HepG2 (cell line): ENCODE measurements around the gene ORC2. TPM values are rescaled to one million over a fixed set of nuclear protein-coding genes. Genes with fewer than 3 reads are reported as not detected.
A peak's percentile ranks its signal among the peaks of the same experiment; 100 is the strongest.

Source experiments
- BORCS8-MEF2B ChIP-seq: sonication (generic); formaldehyde crosslinking; IDR thresholded peaks from 2 replicates; pipeline ENCODE4 v1.8.0; 2022; ENCODE audit warnings: mild to moderate bottlenecking, missing genetic modification reagents
- HNF4A ChIP-seq: sonication (generic); formaldehyde crosslinking; IDR thresholded peaks from 2 replicates; pipeline ENCODE4 v1.4.0; 2020; ENCODE audit warnings: missing genetic modification reagents
- HOXA5 ChIP-seq: sonication (generic); formaldehyde crosslinking; IDR thresholded peaks from 2 replicates; pipeline ENCODE4 v1.4.0; 2020; ENCODE audit warnings: missing genetic modification reagents
- JUN ChIP-seq: sonication (generic); formaldehyde crosslinking; IDR thresholded peaks from 2 replicates; pipeline ENCODE4 v1.4.0; 2020; ENCODE audit warnings: mild to moderate bottlenecking, missing genetic modification reagents
- JUND ChIP-seq: sonication (generic); formaldehyde crosslinking; IDR thresholded peaks from 2 replicates; pipeline ENCODE4 v1.8.0; 2022; ENCODE audit warnings: mild to moderate bottlenecking, missing genetic modification reagents
- NR2C2 ChIP-seq: sonication (generic); formaldehyde crosslinking; IDR thresholded peaks from 2 replicates; pipeline ENCODE4 v1.4.0; 2020; ENCODE audit warnings: missing genetic modification reagents, mild to moderate bottlenecking, moderate library complexity, borderline replicate concordance
- NR2F6 ChIP-seq, 2 experiments: IDR thresholded peaks; 2 replicates each; pipeline ENCODE4 v1.6.1; 2016; ENCODE audit warnings: antibody characterized with exemption in 1 of 2, mild to moderate bottlenecking in 1 of 2
- SETDB1 ChIP-seq: sonication (generic); formaldehyde crosslinking; IDR thresholded peaks from 2 replicates; pipeline ENCODE4 v1.5.1; 2020; ENCODE audit warnings: missing genetic modification reagents, mild to moderate bottlenecking, borderline replicate concordance
- SIX1 ChIP-seq: sonication (generic); formaldehyde crosslinking; IDR thresholded peaks from 2 replicates; pipeline ENCODE4 v1.4.0; 2020; ENCODE audit warnings: missing genetic modification reagents, borderline replicate concordance
- TCF7 ChIP-seq: sonication (generic); IDR thresholded peaks from 2 replicates; pipeline ENCODE4 v1.6.1; 2016; ENCODE audit warnings: antibody characterized with exemption, low read depth
- ZC3H4 ChIP-seq: sonication (generic); formaldehyde crosslinking; IDR thresholded peaks from 2 replicates; pipeline ENCODE4 v1.4.0; 2020; ENCODE audit warnings: missing genetic modification reagents, borderline replicate concordance
- ZNF296 ChIP-seq: sonication (generic); formaldehyde crosslinking; conservative IDR thresholded peaks from 2 replicates; pipeline ENCODE4 v1.5.0; 2020; ENCODE audit warnings: mild to moderate bottlenecking, missing genetic modification reagents
- ZNF556 ChIP-seq: sonication (generic); formaldehyde crosslinking; IDR thresholded peaks from 2 replicates; pipeline ENCODE4 v1.4.0; 2020; ENCODE audit warnings: mild to moderate bottlenecking, missing genetic modification reagents, borderline replicate concordance
- ZNF737 ChIP-seq: sonication (generic); formaldehyde crosslinking; IDR thresholded peaks from 2 replicates; pipeline ENCODE4 v1.5.0; 2020; ENCODE audit warnings: missing genetic modification reagents, mild to moderate bottlenecking, borderline replicate concordance
- polyA plus RNA-seq, 8 experiments: library from polyadenylated mRNA; depleted of rRNA in 3 of 8; stranded (reverse) in 7 of 8; unstranded in 1 of 8; fragments of >200 nt; fragmentation: Illumina TruSeq in 4 of 8; extraction: Trizol in 4 of 8; gene quantifications; 2 replicates each; pipeline versions ENCODE4 v1.2.1 to v1.2.3, GENCODE V29; 2011 to 2016; ENCODE audit warnings: low read depth in 4 of 8, missing spikeins in 1 of 8, mixed read lengths in 1 of 8; ENCODE audit not compliant: insufficient read depth in 1 of 8
- total RNA-seq, 5 experiments: library from RNA; depleted of rRNA; stranded (reverse); fragments of >200 nt; fragmentation: Illumina TruSeq; extraction: Trizol; gene quantifications; 2 replicates each; pipeline ENCODE4 v1.2.3, GENCODE V29; 2016; ENCODE audit warnings: low read depth in 1 of 5
- TF ChIP-seq, protein P1 (sequence below): sonication (generic); formaldehyde crosslinking; conservative IDR thresholded peaks from 2 replicates; pipeline ENCODE4 v1.4.0; 2020; ENCODE audit warnings: mild to moderate bottlenecking, missing genetic modification reagents, moderate library complexity
- TF ChIP-seq, protein P2 (sequence below): sonication (generic); formaldehyde crosslinking; conservative IDR thresholded peaks from 2 replicates; pipeline ENCODE4 v1.4.0; 2020; ENCODE audit warnings: missing genetic modification reagents
- TF ChIP-seq, protein P3 (sequence below): IDR thresholded peaks from 2 replicates; pipeline ENCODE4 v1.6.1; 2016; ENCODE audit warnings: mild to moderate bottlenecking
- TF ChIP-seq, protein P4 (sequence below): IDR thresholded peaks from 2 replicates; pipeline ENCODE4 v1.4.0; 2020; ENCODE audit warnings: mild to moderate bottlenecking, missing genetic modification reagents
- TF ChIP-seq, protein P5 (sequence below): sonication (generic); formaldehyde crosslinking; IDR thresholded peaks from 2 replicates; pipeline ENCODE4 v1.5.0; 2020; ENCODE audit warnings: mild to moderate bottlenecking, low read depth, missing genetic modification reagents, borderline replicate concordance

ORC2 gene
- total and polyA plus RNA-seq, 2 of the 13 experiments (the other 11 are each of a cell fraction or from before 2014, with no cell fraction given) = 19.3 to 73.5 TPM

DNA sequence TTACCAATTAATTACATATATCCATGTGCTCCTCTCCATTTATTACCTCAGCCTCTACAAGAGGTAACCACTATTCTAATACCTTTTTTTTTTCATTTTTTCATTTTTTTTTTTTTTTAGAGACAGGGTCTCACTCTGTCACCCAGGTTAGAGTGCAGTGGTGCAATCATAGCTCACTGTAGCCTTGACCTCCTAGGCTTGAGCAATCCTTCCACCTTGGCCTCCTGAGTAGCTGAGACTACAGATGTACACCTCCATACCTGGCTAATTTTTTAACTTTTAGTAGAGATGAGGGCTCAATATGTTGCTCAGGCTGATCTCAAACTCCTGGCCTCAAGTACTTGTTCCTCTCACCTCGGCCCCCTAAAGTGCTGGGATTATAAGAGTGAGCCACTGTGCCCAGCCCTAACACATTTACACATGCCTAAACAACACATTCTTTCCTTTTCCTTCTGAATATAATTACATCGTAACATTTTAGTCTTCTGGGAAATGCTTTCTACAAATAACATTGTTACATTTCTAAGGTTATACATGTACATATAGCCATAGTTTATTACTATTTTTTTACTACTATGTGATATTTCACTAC is 85.1 kb downstream of the ORC2 start (continued):
- TF ChIP-seq, protein P1, sequence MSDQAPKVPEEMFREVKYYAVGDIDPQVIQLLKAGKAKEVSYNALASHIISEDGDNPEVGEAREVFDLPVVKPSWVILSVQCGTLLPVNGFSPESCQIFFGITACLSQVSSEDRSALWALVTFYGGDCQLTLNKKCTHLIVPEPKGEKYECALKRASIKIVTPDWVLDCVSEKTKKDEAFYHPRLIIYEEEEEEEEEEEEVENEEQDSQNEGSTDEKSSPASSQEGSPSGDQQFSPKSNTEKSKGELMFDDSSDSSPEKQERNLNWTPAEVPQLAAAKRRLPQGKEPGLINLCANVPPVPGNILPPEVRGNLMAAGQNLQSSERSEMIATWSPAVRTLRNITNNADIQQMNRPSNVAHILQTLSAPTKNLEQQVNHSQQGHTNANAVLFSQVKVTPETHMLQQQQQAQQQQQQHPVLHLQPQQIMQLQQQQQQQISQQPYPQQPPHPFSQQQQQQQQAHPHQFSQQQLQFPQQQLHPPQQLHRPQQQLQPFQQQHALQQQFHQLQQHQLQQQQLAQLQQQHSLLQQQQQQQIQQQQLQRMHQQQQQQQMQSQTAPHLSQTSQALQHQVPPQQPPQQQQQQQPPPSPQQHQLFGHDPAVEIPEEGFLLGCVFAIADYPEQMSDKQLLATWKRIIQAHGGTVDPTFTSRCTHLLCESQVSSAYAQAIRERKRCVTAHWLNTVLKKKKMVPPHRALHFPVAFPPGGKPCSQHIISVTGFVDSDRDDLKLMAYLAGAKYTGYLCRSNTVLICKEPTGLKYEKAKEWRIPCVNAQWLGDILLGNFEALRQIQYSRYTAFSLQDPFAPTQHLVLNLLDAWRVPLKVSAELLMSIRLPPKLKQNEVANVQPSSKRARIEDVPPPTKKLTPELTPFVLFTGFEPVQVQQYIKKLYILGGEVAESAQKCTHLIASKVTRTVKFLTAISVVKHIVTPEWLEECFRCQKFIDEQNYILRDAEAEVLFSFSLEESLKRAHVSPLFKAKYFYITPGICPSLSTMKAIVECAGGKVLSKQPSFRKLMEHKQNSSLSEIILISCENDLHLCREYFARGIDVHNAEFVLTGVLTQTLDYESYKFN (CRISPR knock-in tag) = 0 out of 2 replicates have a peak, but pooled peaks have one; percentile 18
- TF ChIP-seq HNF4A (CRISPR knock-in tag) (peak; percentile 45; the same call in 1 of the 2 replicates), NR2F6 (IDR thresholded peaks at IDR 0.05) (peak; percentile 69; the same call in 1 of the 2 replicates), NR2F6 (CRISPR knock-in tag; IDR thresholded peaks at IDR 0.05) (peak; percentile 76; the same call in 1 of the 2 replicates), ZC3H4 (CRISPR knock-in tag) (no peak), NR2C2 (CRISPR knock-in tag) (peak; percentile 84), BORCS8-MEF2B (CRISPR knock-in tag) (no peak), SIX1 (CRISPR knock-in tag) (no peak), ZNF556 (CRISPR knock-in tag) (no peak), JUN (CRISPR knock-in tag) (no peak), ZNF737 (no peak), JUND (CRISPR knock-in tag) (no peak), HOXA5 (CRISPR knock-in tag) (no peak), ZNF296 (CRISPR knock-in tag) (no peak), SETDB1 (CRISPR knock-in tag) (no peak), TCF7 (no peak)
- TF ChIP-seq, protein P2, sequence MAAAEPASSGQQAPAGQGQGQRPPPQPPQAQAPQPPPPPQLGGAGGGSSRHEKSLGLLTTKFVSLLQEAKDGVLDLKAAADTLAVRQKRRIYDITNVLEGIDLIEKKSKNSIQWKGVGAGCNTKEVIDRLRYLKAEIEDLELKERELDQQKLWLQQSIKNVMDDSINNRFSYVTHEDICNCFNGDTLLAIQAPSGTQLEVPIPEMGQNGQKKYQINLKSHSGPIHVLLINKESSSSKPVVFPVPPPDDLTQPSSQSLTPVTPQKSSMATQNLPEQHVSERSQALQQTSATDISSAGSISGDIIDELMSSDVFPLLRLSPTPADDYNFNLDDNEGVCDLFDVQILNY (CRISPR knock-in tag) = no peak
- TF ChIP-seq, protein P3, sequence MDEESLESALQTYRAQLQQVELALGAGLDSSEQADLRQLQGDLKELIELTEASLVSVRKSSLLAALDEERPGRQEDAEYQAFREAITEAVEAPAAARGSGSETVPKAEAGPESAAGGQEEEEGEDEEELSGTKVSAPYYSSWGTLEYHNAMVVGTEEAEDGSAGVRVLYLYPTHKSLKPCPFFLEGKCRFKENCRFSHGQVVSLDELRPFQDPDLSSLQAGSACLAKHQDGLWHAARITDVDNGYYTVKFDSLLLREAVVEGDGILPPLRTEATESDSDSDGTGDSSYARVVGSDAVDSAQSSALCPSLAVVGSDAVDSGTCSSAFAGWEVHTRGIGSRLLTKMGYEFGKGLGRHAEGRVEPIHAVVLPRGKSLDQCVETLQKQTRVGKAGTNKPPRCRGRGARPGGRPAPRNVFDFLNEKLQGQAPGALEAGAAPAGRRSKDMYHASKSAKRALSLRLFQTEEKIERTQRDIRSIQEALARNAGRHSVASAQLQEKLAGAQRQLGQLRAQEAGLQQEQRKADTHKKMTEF (CRISPR knock-in tag) = no peak
- TF ChIP-seq, protein P4, sequence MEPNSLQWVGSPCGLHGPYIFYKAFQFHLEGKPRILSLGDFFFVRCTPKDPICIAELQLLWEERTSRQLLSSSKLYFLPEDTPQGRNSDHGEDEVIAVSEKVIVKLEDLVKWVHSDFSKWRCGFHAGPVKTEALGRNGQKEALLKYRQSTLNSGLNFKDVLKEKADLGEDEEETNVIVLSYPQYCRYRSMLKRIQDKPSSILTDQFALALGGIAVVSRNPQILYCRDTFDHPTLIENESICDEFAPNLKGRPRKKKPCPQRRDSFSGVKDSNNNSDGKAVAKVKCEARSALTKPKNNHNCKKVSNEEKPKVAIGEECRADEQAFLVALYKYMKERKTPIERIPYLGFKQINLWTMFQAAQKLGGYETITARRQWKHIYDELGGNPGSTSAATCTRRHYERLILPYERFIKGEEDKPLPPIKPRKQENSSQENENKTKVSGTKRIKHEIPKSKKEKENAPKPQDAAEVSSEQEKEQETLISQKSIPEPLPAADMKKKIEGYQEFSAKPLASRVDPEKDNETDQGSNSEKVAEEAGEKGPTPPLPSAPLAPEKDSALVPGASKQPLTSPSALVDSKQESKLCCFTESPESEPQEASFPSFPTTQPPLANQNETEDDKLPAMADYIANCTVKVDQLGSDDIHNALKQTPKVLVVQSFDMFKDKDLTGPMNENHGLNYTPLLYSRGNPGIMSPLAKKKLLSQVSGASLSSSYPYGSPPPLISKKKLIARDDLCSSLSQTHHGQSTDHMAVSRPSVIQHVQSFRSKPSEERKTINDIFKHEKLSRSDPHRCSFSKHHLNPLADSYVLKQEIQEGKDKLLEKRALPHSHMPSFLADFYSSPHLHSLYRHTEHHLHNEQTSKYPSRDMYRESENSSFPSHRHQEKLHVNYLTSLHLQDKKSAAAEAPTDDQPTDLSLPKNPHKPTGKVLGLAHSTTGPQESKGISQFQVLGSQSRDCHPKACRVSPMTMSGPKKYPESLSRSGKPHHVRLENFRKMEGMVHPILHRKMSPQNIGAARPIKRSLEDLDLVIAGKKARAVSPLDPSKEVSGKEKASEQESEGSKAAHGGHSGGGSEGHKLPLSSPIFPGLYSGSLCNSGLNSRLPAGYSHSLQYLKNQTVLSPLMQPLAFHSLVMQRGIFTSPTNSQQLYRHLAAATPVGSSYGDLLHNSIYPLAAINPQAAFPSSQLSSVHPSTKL = 0 out of 2 replicates have a peak, but pooled peaks have one; percentile 27
- TF ChIP-seq, protein P5, sequence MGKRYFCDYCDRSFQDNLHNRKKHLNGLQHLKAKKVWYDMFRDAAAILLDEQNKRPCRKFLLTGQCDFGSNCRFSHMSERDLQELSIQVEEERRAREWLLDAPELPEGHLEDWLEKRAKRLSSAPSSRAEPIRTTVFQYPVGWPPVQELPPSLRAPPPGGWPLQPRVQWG (CRISPR knock-in tag) = no peak
